Endothelial cell of umbilical vein (primary cell): Measurements from ENCODE around the gene SORL1. TPM values are rescaled to one million over a fixed set of nuclear protein-coding genes. Genes with fewer than 3 reads are reported as not detected.

Experiments
- BruUV-seq: library from RNA; stranded (reverse); fragments of 400-500 nt; replicated peaks from 2 replicates; lab custom pipeline; 2021; lab: Mats Ljungman, UMichigan
- CTCF ChIA-PET: fragments of 300-600, 350-600 bp; sonication (Branson Sonifier 250); formaldehyde crosslinking; loops from one replicate; lab custom pipeline; 2021; ENCODE audit warnings: antibody characterized with exemption, inconsistent platforms; lab: Charles Lee
- POLR2A ChIA-PET: fragments of 300-600, 350-600 bp; sonication (Branson Sonifier 250); formaldehyde crosslinking; loops from one replicate; lab custom pipeline; 2021; ENCODE audit warnings: antibody characterized with exemption, inconsistent platforms; lab: Charles Lee
- DNase-seq: peaks from one replicate; pipeline ENCODE4 v3.0.0-alpha.2; 2011; ENCODE audit warnings: low read depth, low spot score
- FAIRE-seq: peaks from 2 replicates; lab custom pipeline; 2011; peaks lifted over from hg19 to GRCh38; lab: Jason Lieb, UNC
- H2AFZ ChIP-seq: 2 replicates; pipeline ENCODE4 v1.6.0; 2012; ENCODE audit warnings: low read depth, low read length, control low read depth, inconsistent platforms
- H3K27ac ChIP-seq: 2 replicates; pipeline ENCODE4 v1.5.1; 2011; ENCODE audit warnings: low read depth, mild to moderate bottlenecking, control low read depth, low read length, moderate library complexity; ENCODE audit not compliant: insufficient read depth
- H3K27me3 ChIP-seq, 2 experiments: 2 replicates each; pipeline versions ENCODE4 v1.6.0 to v1.6.1; 2011; ENCODE audit warnings: low read length in 2 of 2, mixed read lengths in 1 of 2; ENCODE audit not compliant: control insufficient read depth in 2 of 2, insufficient read depth in 2 of 2
- H3K36me3 ChIP-seq, 2 experiments: 2 replicates in 1 of 2; 3 replicates in 1 of 2; pipeline ENCODE4 v1.5.1; 2011; ENCODE audit warnings: low read length in 2 of 2, mild to moderate bottlenecking in 1 of 2, moderate library complexity in 1 of 2; ENCODE audit not compliant: control insufficient read depth in 2 of 2, insufficient read depth in 2 of 2; ENCODE audit errors: extremely low read depth in 1 of 2
- H3K4me1 ChIP-seq: 3 replicates; pipeline ENCODE4 v1.5.1; 2011; ENCODE audit warnings: mild to moderate bottlenecking, low read length; ENCODE audit not compliant: control insufficient read depth, insufficient read depth; ENCODE audit errors: extremely low read depth
- H3K4me2 ChIP-seq: 2 replicates; pipeline ENCODE4 v1.6.1; 2011; ENCODE audit warnings: low read length, control low read depth, mixed read lengths; ENCODE audit not compliant: insufficient read depth
- H3K4me3 ChIP-seq, 3 experiments: fragments of 200-600 bp in 1 of 3; sonication (generic), shearing (Covaris generic) in 1 of 3; replicated peaks in 1 of 3; 2 replicates each; pipeline ENCODE4 v1.5.1; 2011 to 2016; ENCODE audit warnings: control low read depth in 3 of 3, low read length in 3 of 3, mild to moderate bottlenecking in 2 of 3, inconsistent platforms in 1 of 3, low read depth in 1 of 3, moderate library complexity in 1 of 3; ENCODE audit not compliant: insufficient read depth in 1 of 3
- H3K79me2 ChIP-seq: 2 replicates; pipeline ENCODE4 v1.6.0; 2012; ENCODE audit warnings: low read length, inconsistent platforms; ENCODE audit not compliant: control insufficient read depth, insufficient read depth
- H3K9ac ChIP-seq: replicated peaks from 2 replicates; pipeline ENCODE3; 2011; ENCODE audit warnings: low read length, control low read depth; ENCODE audit not compliant: insufficient read depth; ENCODE audit errors: extremely low read depth
- H3K9me1 ChIP-seq: replicated peaks from 3 replicates; pipeline ENCODE4 v1.6.0; 2011; ENCODE audit warnings: mild to moderate bottlenecking, low read length; ENCODE audit not compliant: control insufficient read depth, insufficient read depth; ENCODE audit errors: extremely low read depth
- H3K9me3 ChIP-seq: replicated peaks from 2 replicates; pipeline ENCODE4 v1.5.1; 2012; ENCODE audit warnings: low read length, inconsistent platforms; ENCODE audit not compliant: control insufficient read depth, insufficient read depth
- H4K20me1 ChIP-seq: replicated peaks from 2 replicates; pipeline ENCODE3; 2011; ENCODE audit warnings: mild to moderate bottlenecking, low read length; ENCODE audit not compliant: control insufficient read depth, insufficient read depth; ENCODE audit errors: extremely low read depth
- EZH2 ChIP-seq: IDR thresholded peaks from 2 replicates; pipeline ENCODE4 v1.6.1; 2012; ENCODE audit warnings: borderline replicate concordance, low read depth, mild to moderate bottlenecking, moderate library complexity, low read length, inconsistent platforms; ENCODE audit not compliant: severe bottlenecking
- GATA2 ChIP-seq: IDR thresholded peaks from 2 replicates; pipeline ENCODE4 v1.7.0; 2011; ENCODE audit warnings: low read depth, mild to moderate bottlenecking, moderate library complexity, mixed read lengths, low read length; ENCODE audit not compliant: insufficient read length, insufficient read depth
- JUN ChIP-seq: IDR thresholded peaks from 2 replicates; pipeline ENCODE4 v1.6.1; 2011; ENCODE audit warnings: borderline replicate concordance, low read depth; ENCODE audit not compliant: insufficient read length, insufficient read depth
- MAX ChIP-seq: IDR thresholded peaks from 2 replicates; pipeline ENCODE4 v1.6.1; 2011; ENCODE audit not compliant: insufficient read depth, insufficient read length
- MYC ChIP-seq: IDR thresholded peaks from one replicate; pipeline ENCODE4 v1.6.1; 2011; ENCODE audit warnings: mild to moderate bottlenecking, low read depth, low read length
- POLR2A ChIP-seq: IDR thresholded peaks from 2 replicates; pipeline ENCODE4 v1.6.1; 2012; ENCODE audit warnings: low read depth, mild to moderate bottlenecking, control low read depth, low read length
- POLR2AphosphoS5 ChIP-seq: IDR thresholded peaks from 2 replicates; pipeline ENCODE4 v1.6.1; 2012; ENCODE audit warnings: low read depth, mild to moderate bottlenecking, control low read depth, low read length, moderate library complexity; ENCODE audit not compliant: insufficient read depth
- dilution Hi-C: fragments of 300-500 bp; cut with MboI; formaldehyde crosslinking; loops from one replicate; pipeline ENCODE4 v1.15.0; 2019; ENCODE audit warnings: low sequenced_read_pairs; ENCODE audit not compliant: extremely low pct_ligation_motif_present
- intact Hi-C: fragments of 100-400 bp; cut with micrococcal nuclease; formaldehyde crosslinking; loops from one replicate; pipeline ENCODE4 v1.10.0; 2022
- polyA plus RNA-seq, 4 experiments: library from polyadenylated mRNA; depleted of rRNA in 3 of 4; stranded (reverse) in 3 of 4; unstranded in 1 of 4; fragments of >200 nt; gene quantifications; 2 replicates each; pipeline versions ENCODE4 v1.2.1 to v1.2.3, GENCODE V29; 2011 to 2012; ENCODE audit warnings: missing spikeins in 1 of 4
- total RNA-seq: library from RNA; stranded (reverse); gene quantifications from 2 replicates; pipeline ENCODE4 v1.2.3, GENCODE V29; 2021

Gene SORL1
- total and polyA plus RNA-seq, 2 donors (not counting 3 experiments of a cell fraction or from before 2014, with no cell fraction given), result 0.17 to 0.31 TPM

- H3K4me3 ChIP-seq, result no peak overlapping the region
- BruUV-seq, result no TSS peak
- no peak overlapping the region for H3K4me2 ChIP-seq
- H3K9me3 ChIP-seq, result no peaks in the 10 kb centered on the region
- CTCF ChIA-PET, result interaction anchor here (2.6 kb wide), 1 partner anchor 14 kb away, joined by 13 read pairs; no protein-coding TSS in a partner anchor
- H3K27me3 ChIP-seq, result no peaks in the 10 kb centered on the region
- FAIRE-seq, result peak; percentile 4
- H4K20me1 ChIP-seq, result no peaks in the 10 kb centered on the region
- no peak for DNase-seq
- H3K27ac ChIP-seq, result no peak overlapping the region
- H3K4me1 ChIP-seq, result no peaks in the 10 kb centered on the region
- H3K9me1 ChIP-seq, result no peaks in the 10 kb centered on the region
- no peak overlapping the region for H3K9ac ChIP-seq
- TF ChIP-seq MYC, result no peak
- TF ChIP-seq POLR2AphosphoS5, result no peak
- no peak for TF ChIP-seq JUN
- no peak for TF ChIP-seq MAX
- TF ChIP-seq EZH2, result no peak
- no peak for TF ChIP-seq GATA2
- no peak for TF ChIP-seq POLR2A
- intact Hi-C loops (no loop called here), dilution Hi-C loops (no loop called here)
- H3K79me2 ChIP-seq, result no peaks in the 10 kb centered on the region
- POLR2A ChIA-PET, result no interaction called here
- H3K36me3 ChIP-seq, result no peaks in the 10 kb centered on the region
- no peak overlapping the region for H2AFZ ChIP-seq
These were observed 125.2 kb downstream of the SORL1 start for GRCh38 chr11:121577106-121577848.
